Lung (tissue), 12 donors: ENCODE data around the gene EIF2B1. TPM values are rescaled to one million over a fixed set of nuclear protein-coding genes. Genes with fewer than 3 reads are reported as not detected.

Source experiments
- ATAC-seq: fragments of 200-7000 bp; cut with Tn5 transposase; one replicate; pipeline ENCODE4 v1.9.1; 2020; ENCODE audit warnings: moderate number of reproducible peaks; ENCODE audit not compliant: insufficient read depth, low FRiP score
- DNase-seq, 3 donors: peaks; one replicate each; pipeline ENCODE4 v3.0.0-alpha.2; 2013 to 2017
- H3K27ac ChIP-seq, 2 donors: one replicate each; pipeline ENCODE4 v1.5.1; 2013; ENCODE audit warnings: mild to moderate bottlenecking in 2 of 2, moderate library complexity in 2 of 2, control low read depth in 1 of 2, inconsistent platforms in 1 of 2, low read depth in 1 of 2, low read length in 1 of 2
- H3K27me3 ChIP-seq, 3 donors: one replicate each; pipeline ENCODE4 v1.5.1; 2013; ENCODE audit warnings: low read length in 2 of 3; ENCODE audit not compliant: control insufficient read depth in 3 of 3, insufficient read depth in 3 of 3
- H3K36me3 ChIP-seq, 4 donors: one replicate each; pipeline ENCODE4 v1.5.1; 2013; ENCODE audit warnings: low read length in 4 of 4, mild to moderate bottlenecking in 1 of 4, moderate library complexity in 1 of 4; ENCODE audit not compliant: control insufficient read depth in 4 of 4, insufficient read depth in 4 of 4
- H3K4me1 ChIP-seq, 5 donors: one replicate each; pipeline ENCODE4 v1.5.1; 2013; ENCODE audit warnings: low read length in 5 of 5, mild to moderate bottlenecking in 2 of 5, moderate library complexity in 1 of 5; ENCODE audit not compliant: control insufficient read depth in 5 of 5, insufficient read depth in 5 of 5
- H3K4me3 ChIP-seq: one replicate; pipeline ENCODE4 v1.5.1; 2013; ENCODE audit warnings: mild to moderate bottlenecking, control low read depth, moderate library complexity
- H3K9ac ChIP-seq, 2 donors: one replicate each; pipeline ENCODE4 v1.5.1; 2013; ENCODE audit warnings: low read length in 2 of 2, control low read depth in 1 of 2; ENCODE audit not compliant: insufficient read depth in 1 of 2
- H3K9me3 ChIP-seq, 4 donors: one replicate each; pipeline ENCODE4 v1.5.1; 2013; ENCODE audit warnings: low read length in 3 of 4, mild to moderate bottlenecking in 1 of 4, moderate library complexity in 1 of 4; ENCODE audit not compliant: control insufficient read depth in 4 of 4, insufficient read depth in 3 of 4
- CTCF ChIP-seq: IDR thresholded peaks from 2 replicates; pipeline ENCODE4 v1.5.1; 2012; ENCODE audit warnings: mild to moderate bottlenecking; ENCODE audit errors: control extremely low read depth, extremely low read depth
- WGBS, 2 donors: extraction: QIAGEN DNeasy Blood & Tissue Kit; methylation state at CpG; one replicate each; pipeline ENCODE4 v1.1.7; 2013; 5-methylcytosine and 5-hydroxymethylcytosine counted together
- polyA plus RNA-seq, 2 donors: library from polyadenylated mRNA; stranded (reverse); fragments of 200-250 nt; gene quantifications; one replicate each; pipeline ENCODE4 v1.2.1, GENCODE V29; 2013
- total RNA-seq, 2 donors: library from RNA; depleted of rRNA in 1 of 2; stranded (reverse); fragments of >200 nt in 1 of 2; gene quantifications; one replicate each; pipeline ENCODE4 v1.2.1, GENCODE V29; 2014 to 2021
- donor health status: control.
- donor health status: control.
- donor health status: Bipolar disorder and iron deficiency.
- donor health status: healthy.
- donor health status: DM: yes; HTN: yes; CAD: no.

Gene EIF2B1
- total and polyA plus RNA-seq, 4 donors = 25.6 to 48.1 (median 33.1) TPM

GRCh38 chr12:123601602-123602489 lies 31.6 kb downstream of the EIF2B1 start, which contains the start of gene DDX55:
TSS of gene DDX55 (plus strand) at chr12:123602099. CDS start at chr12:123602149, 50 bp downstream.
- Histone ChIP-seq H3K9me3 (no peaks in the 10 kb centered on the region), H3K4me3 (peak within 1 kb of the TSS; percentile 90), H3K9ac (peak within 1 kb of the TSS; percentile 53 to 65), H3K36me3 (peaks cover 14 to 25% (median 16%) of the 10 kb centered on the region in 4 donors), H3K4me1 (peaks cover 2 to 11% (median 8%) of the 10 kb centered on the region in 5 donors), H3K27ac (peak within 1 kb of the TSS; percentile 82 to 92), H3K27me3 (no peaks in the 10 kb centered on the region)
- DNase-seq = peak; percentile 84 to 90 (median 85)
- 0% methylated on average over 76 to 81 of the region's 81 CpGs for WGBS, 2 donors
- no peak for TF ChIP-seq CTCF
- peak; percentile 95 for ATAC-seq

- Histone ChIP-seq H3K4me3 (no peak overlapping the region), H3K9me3 (no peaks in the 10 kb centered on the region), H3K27me3 (no peaks in the 10 kb centered on the region), H3K9ac (no peak overlapping the region), H3K36me3 (peaks cover 10 to 32% (median 19%) of the 10 kb centered on the region in 4 donors), H3K27ac (no peak overlapping the region), H3K4me1 (peaks cover 2 to 11% (median 8%) of the 10 kb centered on the region in 5 donors)
- ATAC-seq (no peak), DNase-seq (no peak)
- TF ChIP-seq CTCF = no peak
- WGBS, 2 donors = 94 to 95% methylated on average over 7 of the region's 7 CpGs
These were observed 33.8 kb downstream of the EIF2B1 start for GRCh38 chr12:123599721-123600120.

GRCh38 chr12:123599310-123599709 lies 34.2 kb downstream of the EIF2B1 start:
- no peak for TF ChIP-seq CTCF
- no peak overlapping the region for H3K27ac ChIP-seq
- ATAC-seq (no peak), DNase-seq (no peak)
- H3K4me1 ChIP-seq = peaks cover 2 to 11% (median 8%) of the 10 kb centered on the region in 5 donors
- no peak overlapping the region for H3K9ac ChIP-seq
- WGBS, 2 donors = 95 to 100% methylated on average over 1 of the region's 1 CpG
- H3K4me3 ChIP-seq = no peak overlapping the region
- H3K36me3 ChIP-seq = peaks cover 12 to 30% (median 19%) of the 10 kb centered on the region in 4 donors
- no peaks in the 10 kb centered on the region for H3K27me3 ChIP-seq
- no peaks in the 10 kb centered on the region for H3K9me3 ChIP-seq
